HL-60/S4 treated with retinoic acid at 250 ng/mL for 4 days and 3 days (cell line): ENCODE results near the gene KDM2A.
"Not testable (repeated sequence)": the region's sequence is repeated elsewhere in the genome, so short reads cannot be mapped to it uniquely, and the experiment has no call there.

Experiments
- in situ Hi-C: fragments of 300-500 bp; cut with MboI; formaldehyde crosslinking; loops from 2 replicates; pipeline ENCODE4 v1.7.0; 2022; ENCODE audit warnings: low sequenced_read_pairs

The KDM2A gene

DNA sequence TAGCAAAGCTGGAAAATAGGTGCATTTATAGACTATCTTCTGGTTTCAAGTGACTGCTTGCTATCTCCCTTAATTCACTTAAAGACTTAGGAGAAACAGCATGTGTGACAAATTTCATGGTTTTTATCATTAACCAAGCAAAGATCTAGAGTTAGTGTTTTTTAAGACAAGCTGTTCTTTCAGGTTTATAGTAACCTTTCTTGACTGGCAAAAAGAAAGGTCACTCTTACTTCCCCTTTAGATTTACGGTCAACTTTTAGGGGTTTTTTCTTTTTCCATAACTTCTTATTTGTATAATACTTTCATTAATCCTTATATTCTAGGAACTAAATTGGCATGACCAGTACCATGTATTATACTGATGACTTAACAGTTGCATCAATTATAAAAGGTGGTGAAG is 46.6 kb downstream of the KDM2A start:
- in situ Hi-C loops, result loop anchor here (10.0 kb wide), 1 partner anchor 81 kb away; no protein-coding TSS in a partner anchor

DNA sequence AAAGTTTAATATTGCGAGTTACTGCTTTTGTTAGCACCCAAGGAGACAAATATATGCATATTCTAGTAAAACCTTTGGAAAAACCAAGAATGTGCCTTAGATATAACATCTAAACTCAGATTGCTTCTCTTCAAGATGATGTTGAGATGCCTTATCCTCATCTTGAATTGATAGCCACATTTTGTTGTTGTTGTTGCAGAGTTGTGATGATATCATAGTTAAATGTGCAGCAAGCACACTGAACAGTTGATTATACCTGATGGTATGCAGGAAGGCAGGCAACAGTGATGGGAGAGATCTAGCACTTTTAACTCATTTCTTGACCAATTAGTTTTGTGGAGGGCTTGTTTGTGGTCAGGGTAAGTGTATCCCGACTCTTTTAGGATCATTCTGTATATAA is 48.0 kb downstream of the KDM2A start:
- in situ Hi-C loops, result loop anchor here (10.0 kb wide), 1 partner anchor 82 kb away; no protein-coding TSS in a partner anchor

DNA sequence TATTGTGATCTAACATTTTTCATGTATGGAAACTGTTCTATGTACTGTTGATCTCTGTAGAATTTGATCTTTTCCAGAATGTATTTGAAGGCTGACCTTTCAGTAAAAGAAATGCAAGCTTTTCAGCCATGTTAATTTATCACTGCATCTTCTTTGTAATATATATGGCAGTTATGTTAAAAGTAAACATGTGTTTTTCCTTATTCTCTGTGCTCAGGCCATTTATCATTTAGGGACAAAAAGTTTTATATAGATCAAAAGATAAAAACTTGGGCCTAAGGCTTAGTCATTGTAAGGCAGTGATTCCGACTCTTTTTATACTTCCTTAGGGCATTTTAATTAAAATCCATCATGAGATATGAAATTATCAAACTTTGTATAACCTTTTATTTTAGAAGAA is 48.7 kb downstream of the KDM2A start:
- in situ Hi-C loops, result loop anchor here (10.0 kb wide), 1 partner anchor 83 kb away; no protein-coding TSS in a partner anchor

DNA sequence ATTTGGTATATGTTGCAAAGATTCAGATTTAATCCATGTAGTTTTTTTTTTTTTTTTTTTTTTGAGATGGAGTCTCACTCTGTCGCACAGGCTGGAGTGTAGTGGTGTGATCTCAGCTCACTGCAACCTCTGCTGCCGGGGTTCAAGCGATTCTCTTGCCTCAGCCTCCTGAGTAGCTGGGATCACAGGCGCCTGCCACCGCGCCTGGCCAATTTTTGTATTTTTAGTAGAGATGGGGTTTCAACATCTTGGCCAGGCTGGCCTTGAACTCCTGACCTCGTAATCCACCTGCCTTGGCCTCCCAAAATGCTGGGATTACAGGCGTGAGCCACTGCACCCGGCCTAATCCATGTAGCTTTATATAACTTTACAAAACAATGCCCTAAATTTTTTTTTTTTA is 49.8 kb downstream of the KDM2A start:
- in situ Hi-C loops, result loop anchor here (10.0 kb wide), 1 partner anchor 84 kb away; no protein-coding TSS in a partner anchor

DNA sequence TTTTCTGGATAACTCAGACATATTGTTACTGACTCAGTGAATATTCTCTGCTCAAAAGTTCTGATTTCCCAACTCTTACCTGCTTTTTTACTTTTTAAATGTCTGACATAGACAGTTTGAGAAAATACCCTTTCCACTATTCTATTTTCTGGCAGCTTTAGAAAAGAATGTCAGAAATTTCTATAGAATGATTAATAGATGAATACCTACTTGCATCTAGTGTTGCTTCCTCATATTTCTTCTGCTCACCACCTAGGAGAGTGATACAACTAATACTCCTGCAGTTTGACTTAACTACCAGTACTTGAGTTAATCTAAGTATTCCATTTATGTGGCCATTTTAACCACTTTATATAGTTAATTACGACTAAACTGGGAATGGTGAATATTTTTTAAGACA is 55.2 kb downstream of the KDM2A start:
- in situ Hi-C loops, result no loop called here

DNA sequence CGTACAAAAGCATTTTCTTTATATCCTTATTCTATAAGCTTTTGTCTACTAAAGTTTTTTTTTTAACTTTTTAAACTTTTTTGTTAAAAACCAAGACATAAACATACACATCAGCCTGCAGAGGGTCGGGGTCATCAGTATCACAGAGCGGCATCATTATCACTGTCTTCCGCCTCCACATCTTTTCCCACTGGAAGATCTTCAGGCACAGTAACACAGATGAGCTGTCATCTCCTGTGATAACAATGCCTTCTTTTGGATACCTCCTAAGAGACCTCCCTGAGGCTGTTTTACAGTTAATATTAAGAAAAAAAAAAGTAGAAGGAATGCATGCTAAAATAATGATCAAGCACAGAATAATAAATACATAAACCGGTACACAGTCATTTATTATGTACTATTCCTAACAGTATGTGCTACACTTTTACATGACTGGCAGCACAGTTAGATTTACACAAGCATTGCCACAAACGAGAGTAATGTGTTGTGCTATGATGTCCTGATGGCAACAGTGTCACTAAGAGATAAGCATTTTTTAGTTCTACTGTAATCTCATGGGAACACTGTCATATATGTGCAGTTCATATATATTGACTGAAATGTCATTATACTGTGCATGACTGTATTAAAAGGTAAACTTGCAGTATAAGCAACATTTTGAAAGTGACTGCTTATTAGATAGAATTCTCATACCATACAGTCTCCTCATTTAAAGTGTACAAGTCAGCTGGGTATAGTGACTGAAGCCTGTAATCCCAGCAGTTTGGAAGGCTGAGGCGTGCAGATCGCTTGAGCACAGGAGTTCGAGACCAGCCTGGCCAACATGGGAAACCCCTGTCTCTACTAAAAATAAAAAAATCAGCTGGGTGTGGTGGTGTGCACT is 58.6 kb downstream of the KDM2A start:
- in situ Hi-C loops, result no loop called here

DNA sequence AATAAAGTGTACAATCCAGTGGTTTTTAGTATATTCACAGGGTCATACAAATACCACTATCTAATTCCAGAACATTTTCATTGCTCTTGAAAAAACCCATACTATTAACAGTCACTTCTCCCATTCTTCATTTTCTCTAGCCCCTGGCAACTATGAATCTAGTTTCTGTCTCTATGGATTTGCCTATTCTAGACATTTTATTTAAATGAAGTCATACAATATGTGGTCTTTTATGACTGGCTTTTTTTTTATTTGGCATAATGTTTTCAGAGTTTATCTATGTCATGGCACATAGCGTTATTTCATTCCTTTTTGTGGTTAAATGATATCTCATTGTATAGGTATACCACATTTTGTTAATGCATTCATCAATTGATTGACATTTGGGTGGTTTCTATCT is 59.4 kb downstream of the KDM2A start:
- in situ Hi-C loops, result no loop called here

DNA sequence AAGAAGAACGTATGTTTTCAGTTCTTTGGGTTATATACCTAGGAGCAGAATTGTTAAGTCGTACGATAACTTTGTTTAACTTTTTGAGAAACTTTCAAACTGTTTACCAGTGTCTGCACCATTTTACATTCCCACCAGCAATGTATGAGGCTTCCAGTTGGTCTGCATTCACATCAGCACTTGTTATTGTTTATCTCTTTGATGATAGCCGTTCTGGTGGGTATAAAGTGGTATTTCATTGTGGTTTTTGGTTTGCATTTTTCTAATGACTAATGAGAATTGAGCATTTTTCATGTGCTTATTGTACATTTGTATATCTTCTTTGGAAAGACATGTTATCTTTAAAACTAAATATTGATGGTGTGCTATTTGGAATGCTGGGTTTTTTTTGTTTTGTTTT is 59.8 kb downstream of the KDM2A start:
- in situ Hi-C loops, result no loop called here

DNA sequence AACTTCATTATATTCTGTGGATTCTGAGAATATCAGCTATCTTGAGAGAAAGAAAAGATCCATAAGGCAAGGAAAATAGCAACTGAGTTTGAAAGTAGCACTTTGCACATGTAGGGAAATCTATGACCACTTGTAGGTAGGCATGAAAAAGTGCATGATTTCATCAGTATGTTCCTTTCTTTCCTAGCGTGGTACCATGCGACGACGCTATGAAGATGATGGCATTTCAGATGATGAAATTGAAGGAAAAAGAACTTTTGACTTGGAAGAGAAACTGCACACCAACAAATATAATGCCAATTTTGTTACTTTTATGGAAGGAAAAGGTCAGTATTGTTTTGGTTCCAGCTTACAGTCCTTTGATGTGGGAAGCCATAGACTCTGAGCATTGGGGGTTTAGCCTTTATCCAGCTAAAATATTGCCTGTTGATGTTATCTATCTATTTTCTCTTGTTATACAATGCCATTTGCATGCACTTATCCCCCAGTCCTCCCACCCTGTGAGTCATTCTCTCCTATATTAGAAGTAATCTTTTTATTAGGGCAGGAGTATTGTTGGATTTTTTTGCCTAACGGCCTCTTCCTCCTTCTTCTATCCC is 60.9 kb downstream of the KDM2A start:
- in situ Hi-C loops, result no loop called here

DNA sequence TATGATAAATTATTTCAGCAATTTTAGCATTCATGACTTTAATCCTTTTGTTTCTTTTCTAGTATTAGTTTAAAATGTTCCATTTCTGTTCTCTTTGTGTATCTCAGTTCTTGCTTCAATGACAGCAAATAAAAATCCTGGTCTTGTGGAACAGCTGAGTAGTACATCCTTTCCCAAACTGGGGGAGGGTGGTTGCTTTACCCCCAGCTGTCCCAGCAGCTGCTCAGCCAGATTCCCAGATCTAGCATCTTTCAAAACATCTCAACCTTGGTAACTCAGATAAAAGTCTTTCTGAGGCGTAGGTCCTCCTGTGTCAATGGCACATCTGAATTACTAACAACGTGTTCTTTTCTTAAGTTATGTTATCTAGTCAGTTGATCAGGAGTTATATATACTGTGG is 75.0 kb downstream of the KDM2A start:
- in situ Hi-C loops, result no loop called here

DNA sequence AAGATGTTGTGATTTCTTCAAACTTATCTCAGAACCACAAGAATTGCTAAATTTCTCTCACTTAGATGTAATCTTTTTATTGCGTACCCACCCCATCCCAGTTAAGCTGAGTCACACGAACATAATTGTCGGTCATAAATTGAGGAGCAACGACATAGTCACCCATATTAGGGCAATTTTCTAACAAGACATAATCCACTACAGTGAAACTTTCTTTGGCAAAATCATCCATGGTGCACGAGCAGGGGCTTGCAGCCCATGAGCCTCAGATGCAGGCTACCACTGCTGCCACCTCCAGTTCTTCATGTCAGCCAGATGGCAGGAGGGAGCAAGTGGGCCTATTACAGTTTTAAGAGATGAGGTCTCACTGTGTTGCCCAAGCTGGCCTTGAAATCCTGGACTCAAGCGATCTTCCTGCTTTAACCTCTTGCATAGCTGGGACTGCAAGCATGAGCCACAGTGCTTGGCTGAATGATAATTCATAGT is 77.0 kb downstream of the KDM2A start:
- in situ Hi-C loops, result no loop called here

DNA sequence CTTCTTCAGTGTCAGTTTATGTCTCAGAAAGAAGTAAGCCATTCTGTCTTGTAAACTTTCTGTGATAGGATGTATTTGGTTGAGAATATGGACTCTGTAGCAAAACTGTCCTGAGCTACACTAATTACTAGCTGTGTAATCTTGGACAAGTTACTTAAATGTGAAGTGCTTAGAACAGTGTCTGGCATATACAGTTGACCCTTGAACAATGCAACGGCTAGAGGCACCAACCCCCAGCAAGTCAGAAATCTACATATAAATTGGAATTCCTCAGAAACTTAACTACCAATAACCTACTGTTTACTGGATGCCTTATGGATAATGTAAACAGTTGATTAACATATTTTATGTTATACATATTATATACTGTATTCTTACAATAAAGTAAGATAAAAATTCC is 78.5 kb downstream of the KDM2A start:
- in situ Hi-C loops, result no loop called here

DNA sequence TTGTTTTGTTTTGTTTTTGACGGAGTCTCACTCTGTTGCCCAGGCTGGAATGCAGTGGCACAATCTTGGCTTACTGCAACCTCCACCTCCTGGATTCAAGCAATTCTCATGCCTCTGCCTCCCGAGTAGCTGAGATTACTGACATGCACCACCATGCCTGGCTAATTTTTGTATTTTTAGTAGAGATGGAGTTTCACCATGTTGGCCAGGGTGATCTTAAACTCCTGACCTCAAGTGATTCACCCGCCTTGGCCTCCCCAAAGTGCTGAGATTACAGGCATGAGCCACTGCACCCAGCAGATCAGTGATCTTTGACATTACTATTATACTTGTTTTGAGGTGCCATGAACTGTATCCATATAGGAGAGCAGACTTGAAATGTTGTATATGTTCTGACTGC is 79.7 kb downstream of the KDM2A start:
- in situ Hi-C loops, result not testable (repeated sequence)

DNA sequence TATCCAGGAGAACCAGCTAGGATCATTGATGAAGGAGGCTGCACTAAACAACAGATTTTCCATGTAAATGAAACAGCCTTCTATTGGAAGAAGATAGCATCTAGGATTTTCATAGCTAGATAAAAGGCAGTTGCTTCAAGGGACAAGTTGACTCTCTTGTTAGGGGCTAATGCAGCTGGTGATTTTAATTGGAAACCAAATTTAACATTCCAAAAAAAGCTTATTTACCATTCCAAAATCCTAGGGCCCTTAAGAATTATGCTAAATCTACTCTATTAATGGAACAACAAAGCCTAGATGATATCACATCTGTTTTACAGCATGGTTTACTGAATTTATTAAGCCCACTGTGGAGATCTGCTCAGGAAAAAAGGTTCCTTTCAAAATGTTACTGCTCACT is 80.7 kb downstream of the KDM2A start:
- in situ Hi-C loops, result no loop called here

DNA sequence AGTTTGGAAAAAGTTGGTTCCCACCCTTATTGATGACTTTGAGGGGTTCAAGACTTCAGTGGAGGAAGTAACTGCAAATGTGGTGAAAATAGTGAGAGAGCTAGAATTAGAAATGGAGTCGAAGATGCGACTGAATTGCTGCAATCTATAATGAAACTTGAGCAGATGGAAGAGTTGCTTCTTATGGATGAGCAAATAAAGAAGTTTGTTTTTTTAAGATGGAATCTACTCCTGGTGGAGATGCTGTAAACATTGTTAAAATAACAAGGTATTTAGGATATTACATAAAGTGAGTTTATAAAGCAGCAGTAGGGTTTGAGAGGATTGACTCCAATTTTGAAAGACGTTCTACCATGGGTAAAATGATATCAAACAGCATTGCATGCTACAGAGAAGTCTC is 83.0 kb downstream of the KDM2A start:
- in situ Hi-C loops, result no loop called here

DNA sequence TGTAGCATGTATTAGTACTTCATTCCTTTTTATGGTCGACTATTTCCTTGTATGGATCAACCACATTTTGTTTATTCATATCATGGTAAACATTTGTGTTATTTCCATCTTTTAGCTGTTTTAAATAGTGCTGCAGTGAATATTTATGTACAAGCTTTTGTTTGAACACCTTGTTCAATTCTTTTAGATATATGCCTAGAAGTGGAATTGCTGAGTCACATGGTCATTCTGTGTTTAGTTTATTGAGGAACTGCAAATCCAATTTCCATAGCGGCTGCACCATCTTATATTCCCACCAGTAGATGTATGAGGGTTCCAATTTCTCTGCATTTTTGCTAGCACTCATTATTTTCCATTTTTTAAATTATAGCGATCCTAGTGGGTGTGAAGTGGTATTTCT is 85.8 kb downstream of the KDM2A start:
- in situ Hi-C loops, result no loop called here

DNA sequence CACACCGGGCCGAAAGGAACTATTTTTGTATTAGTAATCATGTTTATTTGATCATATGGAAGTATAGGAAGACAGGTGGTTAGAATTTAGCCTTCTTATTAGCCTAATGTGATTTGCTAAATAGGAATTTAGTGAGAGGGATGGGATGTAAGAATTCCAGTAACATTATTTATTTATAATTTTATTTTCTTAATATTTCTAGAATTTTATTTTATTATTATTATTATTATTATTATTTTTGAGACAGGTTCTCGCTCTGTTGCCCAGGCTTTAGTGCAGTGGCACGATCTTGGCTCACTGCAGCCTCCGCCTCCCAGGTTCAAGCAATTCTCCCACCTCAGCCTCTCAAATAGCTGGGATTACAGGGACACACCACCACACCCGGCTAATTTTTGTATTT is 90.2 kb downstream of the KDM2A start:
- in situ Hi-C loops, result not testable (repeated sequence)

DNA sequence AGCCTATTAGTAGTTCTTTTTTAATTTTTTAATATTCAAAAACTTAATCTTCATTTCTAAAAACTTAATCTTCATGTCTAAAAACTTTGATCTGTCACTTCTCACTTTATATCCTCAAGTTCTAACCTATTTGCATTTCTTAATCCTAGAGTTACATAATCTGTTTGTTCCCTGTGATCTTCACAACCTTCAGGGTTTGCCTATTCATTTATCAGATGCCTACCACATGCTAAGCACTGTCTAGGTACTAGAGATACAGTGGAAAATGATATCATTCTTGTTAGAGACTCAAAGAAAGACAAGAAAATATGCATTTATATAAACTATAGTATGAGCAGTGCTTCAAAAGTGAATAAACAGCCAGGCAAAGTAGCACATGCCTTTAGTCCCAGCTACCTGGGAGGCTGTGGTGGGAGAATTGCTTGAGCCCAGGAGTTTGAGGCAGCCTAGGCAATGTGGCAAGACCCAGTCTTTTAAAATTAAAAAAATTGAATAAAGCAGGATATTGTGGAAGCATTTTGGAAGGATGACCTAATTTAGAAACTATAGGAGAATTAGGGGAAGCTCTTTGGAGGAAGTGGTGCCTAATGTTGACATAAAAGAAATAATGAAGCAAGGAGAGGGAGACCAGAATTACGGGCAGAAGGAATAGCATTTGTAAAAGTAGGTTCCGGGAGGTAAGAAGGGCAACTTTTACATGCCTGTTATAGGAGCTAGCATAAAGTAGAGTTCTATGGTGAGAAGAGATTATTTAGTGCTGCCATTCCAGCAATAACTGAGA is 92.8 kb downstream of the KDM2A start:
- in situ Hi-C loops, result no loop called here

DNA sequence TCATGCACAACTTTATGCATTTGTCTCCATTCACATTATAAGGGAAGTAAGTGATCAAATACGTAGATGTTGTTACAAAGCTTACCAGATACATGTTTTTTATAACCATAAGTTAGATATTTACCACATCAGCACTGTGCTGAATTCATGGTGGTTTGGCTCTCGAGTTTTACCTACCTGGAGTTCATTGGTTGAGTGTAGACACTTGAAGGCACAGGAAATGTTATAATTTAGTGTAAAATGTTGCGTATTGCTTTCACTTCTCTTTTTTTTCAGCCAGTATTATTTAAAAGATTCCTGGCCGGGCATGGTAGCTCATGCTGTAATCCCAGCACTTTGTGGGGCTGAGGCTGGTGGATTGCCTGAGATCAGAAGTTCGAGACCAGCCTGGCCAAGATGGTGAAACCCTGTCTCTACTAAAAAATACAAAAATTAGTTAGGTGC is 94.1 kb downstream of the KDM2A start:
- in situ Hi-C loops, result no loop called here

DNA sequence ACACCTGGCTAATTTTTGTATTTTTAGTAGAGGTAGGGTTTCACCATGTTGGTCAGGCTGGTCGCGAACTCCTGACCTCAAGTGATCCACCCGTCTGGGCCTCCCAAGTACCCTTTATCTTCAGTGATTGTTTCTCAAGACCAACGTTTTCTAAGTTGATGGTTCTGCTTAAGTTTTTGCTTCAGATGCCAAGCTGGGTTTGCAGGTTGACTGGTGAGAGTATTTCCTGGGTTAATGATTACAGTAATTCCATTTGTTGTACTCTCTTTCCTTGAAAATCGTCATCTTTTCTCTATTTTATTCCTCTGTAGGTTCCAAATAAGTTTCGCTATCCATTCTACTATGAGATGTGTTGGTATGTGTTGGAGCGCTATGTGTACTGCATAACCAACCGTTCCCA is 108.7 kb downstream of the KDM2A start:
- in situ Hi-C loops, result no loop called here

DNA sequence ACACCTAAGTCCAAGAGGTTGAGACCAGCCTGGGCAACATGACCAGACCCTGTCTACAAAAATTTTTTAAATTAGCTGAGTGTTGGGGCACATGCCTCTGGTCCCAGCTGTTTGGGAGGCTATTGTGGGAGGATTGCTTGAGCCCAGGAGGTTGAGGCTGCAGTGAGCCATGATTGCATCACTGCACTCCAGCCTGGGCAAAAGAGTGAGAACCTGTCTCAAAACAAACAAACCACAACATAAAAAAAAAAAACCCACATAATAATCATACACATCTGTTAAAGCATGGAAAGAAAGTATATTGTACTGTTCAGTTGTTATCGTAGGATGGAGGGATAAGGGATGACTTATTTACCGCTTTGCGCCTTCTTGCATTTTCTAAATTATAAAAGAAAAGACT is 111.3 kb downstream of the KDM2A start:
- in situ Hi-C loops, result loop anchor here (10.0 kb wide), 1 partner anchor 146 kb away; no protein-coding TSS in a partner anchor
